Neural crest cell (in vitro differentiated cells): Measurements from ENCODE around the gene SEC11A. TPM values are rescaled to one million over a fixed set of nuclear protein-coding genes. Genes with fewer than 3 reads are reported as not detected.

Experiments
- DNase-seq: peaks from one replicate; pipeline ENCODE4 v3.0.0; 2021; ENCODE audit warnings: low read depth, mixed read lengths, low spot score
- H3K27ac Mint-ChIP-seq: one replicate; pipeline ENCODE4 v1.8.0; 2021; ENCODE audit warnings: mild to moderate bottlenecking, mixed read lengths; ENCODE audit not compliant: unreplicated experiment
- H3K27me3 Mint-ChIP-seq: 2 replicates; pipeline ENCODE4 v1.8.0; 2021; ENCODE audit warnings: low read depth, mild to moderate bottlenecking, mixed read lengths
- H3K36me3 Mint-ChIP-seq: 2 replicates; pipeline ENCODE4 v1.8.0; 2021; ENCODE audit warnings: low read depth, mild to moderate bottlenecking, mixed read lengths
- H3K4me1 Mint-ChIP-seq: 2 replicates; pipeline ENCODE4 v1.8.0; 2021; ENCODE audit warnings: mixed read lengths
- H3K4me3 Mint-ChIP-seq: one replicate; pipeline ENCODE4 v1.8.0; 2021; ENCODE audit warnings: mild to moderate bottlenecking, mixed read lengths
- H3K9me3 Mint-ChIP-seq: 2 replicates; pipeline ENCODE4 v1.8.0; 2021; ENCODE audit warnings: mixed read lengths
- CTCF ChIP-seq: fragments of 200-600 bp; sonication (generic); conservative IDR thresholded peaks from 2 replicates; pipeline ENCODE4 v1.5.0; 2021; ENCODE audit warnings: antibody characterized with exemption, mild to moderate bottlenecking
- total RNA-seq: library from RNA; stranded (reverse); gene quantifications from 2 replicates; pipeline ENCODE4 v1.2.1, GENCODE V29; 2021

SEC11A gene
- total RNA-seq, 1 donor from 2014 or later = 201 TPM

DNA sequence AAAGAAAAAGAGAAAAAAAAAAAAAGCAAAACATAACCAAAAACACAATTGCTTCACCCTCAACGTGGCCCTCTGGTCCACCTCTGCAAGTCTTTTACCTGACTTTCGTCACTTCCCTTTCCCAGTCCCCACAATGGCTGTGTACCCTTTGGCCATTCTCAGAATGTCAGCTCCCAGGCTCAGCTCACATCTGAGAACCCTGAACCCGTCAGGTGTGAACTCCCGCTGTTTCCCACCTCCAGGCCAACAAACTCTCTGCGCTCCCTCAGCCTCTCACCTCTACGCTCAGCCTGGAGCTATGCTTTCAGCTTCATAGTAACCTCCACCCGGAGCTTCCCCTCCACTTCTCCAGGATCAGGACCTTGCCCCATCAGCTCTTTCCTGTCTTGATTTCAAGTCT, 91.6 kb downstream of the SEC11A start:
- no peak for TF ChIP-seq CTCF
- Mint-ChIP-seq H3K4me3 (no peak overlapping the region), H3K4me1 (no peaks in the 10 kb centered on the region), H3K27ac (peak overlapping the region; percentile 47), H3K9me3 (peaks cover 18% of the 10 kb centered on the region), H3K36me3 (peaks cover 54% of the 10 kb centered on the region), H3K27me3 (no peaks in the 10 kb centered on the region)
- DNase-seq = no peak

DNA sequence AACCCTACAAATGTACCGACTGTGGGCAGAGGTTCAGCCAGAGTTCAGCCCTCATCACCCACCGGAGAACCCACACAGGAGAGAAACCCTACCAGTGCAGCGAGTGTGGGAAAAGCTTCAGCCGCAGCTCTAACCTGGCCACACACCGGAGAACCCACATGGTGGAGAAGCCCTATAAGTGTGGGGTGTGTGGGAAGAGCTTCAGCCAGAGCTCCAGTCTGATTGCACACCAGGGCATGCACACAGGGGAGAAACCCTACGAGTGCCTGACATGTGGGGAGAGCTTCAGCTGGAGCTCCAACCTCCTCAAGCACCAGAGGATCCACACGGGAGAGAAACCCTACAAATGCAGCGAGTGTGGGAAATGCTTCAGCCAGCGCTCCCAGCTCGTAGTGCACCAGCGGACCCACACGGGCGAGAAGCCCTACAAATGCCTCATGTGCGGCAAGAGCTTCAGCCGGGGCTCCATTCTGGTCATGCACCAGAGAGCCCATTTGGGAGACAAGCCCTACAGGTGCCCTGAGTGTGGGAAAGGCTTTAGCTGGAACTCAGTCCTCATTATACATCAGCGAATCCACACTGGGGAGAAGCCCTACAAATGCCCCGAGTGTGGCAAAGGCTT, 94.5 kb downstream of the SEC11A start:
- Mint-ChIP-seq H3K36me3 (peaks cover 61% of the 10 kb centered on the region), H3K27ac (no peak overlapping the region), H3K9me3 (peaks cover 19% of the 10 kb centered on the region), H3K4me3 (no peak overlapping the region), H3K4me1 (no peaks in the 10 kb centered on the region), H3K27me3 (no peaks in the 10 kb centered on the region)
- no peak for DNase-seq
- TF ChIP-seq CTCF = no peak

DNA sequence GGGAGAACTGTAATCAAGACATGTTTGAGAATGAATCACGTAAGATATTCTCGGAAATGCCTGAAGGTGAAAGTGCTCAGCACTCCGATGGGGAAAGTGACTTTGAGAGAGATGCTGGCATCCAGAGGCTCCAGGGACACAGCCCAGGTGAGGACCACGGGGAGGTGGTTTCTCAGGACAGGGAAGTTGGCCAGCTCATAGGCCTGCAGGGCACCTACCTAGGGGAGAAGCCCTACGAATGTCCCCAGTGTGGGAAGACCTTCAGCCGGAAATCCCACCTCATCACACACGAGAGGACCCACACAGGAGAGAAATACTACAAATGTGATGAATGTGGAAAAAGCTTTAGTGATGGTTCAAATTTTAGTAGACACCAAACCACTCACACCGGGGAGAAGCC, 95.3 kb downstream of the SEC11A start:
- DNase-seq = no peak
- peaks cover 58% of the 10 kb centered on the region for H3K36me3 Mint-ChIP-seq
- H3K27me3 Mint-ChIP-seq = no peaks in the 10 kb centered on the region
- peaks cover 19% of the 10 kb centered on the region for H3K9me3 Mint-ChIP-seq
- TF ChIP-seq CTCF = no peak
- H3K4me3 Mint-ChIP-seq = no peak overlapping the region
- no peak overlapping the region for H3K27ac Mint-ChIP-seq
- H3K4me1 Mint-ChIP-seq = no peaks in the 10 kb centered on the region

Other genes starting within 250 kb of the SEC11A start
- gene ZSCAN2, start 115.1 kb downstream of the SEC11A start, total RNA-seq = 21.1 and 21.7 TPM in 2 replicates
- 47.1 and 53.2 TPM in 2 replicates for gene WDR73, start 61.9 kb downstream of the SEC11A start, total RNA-seq
- gene NMB, start 57.9 kb downstream of the SEC11A start, total RNA-seq = 4.0 and 4.9 TPM in 2 replicates
- 34.7 and 35.7 TPM in 2 replicates for gene ZNF592, start 32.5 kb upstream of the SEC11A start, total RNA-seq
- gene ALPK3, start 101.2 kb upstream of the SEC11A start, total RNA-seq = 3.3 and 4.4 TPM in 2 replicates
- gene SLC28A1, start 168.5 kb upstream of the SEC11A start, total RNA-seq = not detected in 2 replicates